ENCODE measurements around the gene LSM14A.

The LSM14A gene

GRCh38 chr19:34260771-34261173 lies 88.5 kb downstream of the LSM14A start:
- no peak overlapping the region for H3K27ac ChIP-seq (ENCODE audit: low read length)
- no peaks in the 10 kb centered on the region for H3K9me2 ChIP-seq (replicated peaks; ENCODE audit: insufficient read depth, low read length)
- no peaks in the 10 kb centered on the region for H3F3A ChIP-seq (ENCODE audit: insufficient read depth, low read length)
- H3K4me1 ChIP-seq (ENCODE audit: low read length): no peaks in the 10 kb centered on the region
- H4K20me1 ChIP-seq (ENCODE audit: insufficient read depth, low read length): no peaks in the 10 kb centered on the region
- no peaks in the 10 kb centered on the region for H3K27me3 ChIP-seq (replicated peaks; ENCODE audit: insufficient read depth, low read length)
- no peaks in the 10 kb centered on the region for H3K9me3 ChIP-seq (replicated peaks; ENCODE audit: insufficient read depth, low read length)
- H3K9ac ChIP-seq (ENCODE audit: low read length): no peak overlapping the region
- H3K4me3 ChIP-seq (ENCODE audit: low read length): no peak overlapping the region
- no peak overlapping the region for H3K4me2 ChIP-seq (ENCODE audit: low read depth, low read length)
- H3K36me3 ChIP-seq (replicated peaks; ENCODE audit: insufficient read depth, low read length): no peaks in the 10 kb centered on the region
- H2AFZ ChIP-seq (ENCODE audit: low read length): no peak overlapping the region
- TF ChIP-seq EZH2 (optimal IDR thresholded peaks at IDR 0.05; ENCODE audit: low read depth, low read length) (no peak), EZH2phosphoT487 (IDR thresholded peaks at IDR 0.05; ENCODE audit: low read length) (no peak)
- TF ChIP-seq, protein P1, sequence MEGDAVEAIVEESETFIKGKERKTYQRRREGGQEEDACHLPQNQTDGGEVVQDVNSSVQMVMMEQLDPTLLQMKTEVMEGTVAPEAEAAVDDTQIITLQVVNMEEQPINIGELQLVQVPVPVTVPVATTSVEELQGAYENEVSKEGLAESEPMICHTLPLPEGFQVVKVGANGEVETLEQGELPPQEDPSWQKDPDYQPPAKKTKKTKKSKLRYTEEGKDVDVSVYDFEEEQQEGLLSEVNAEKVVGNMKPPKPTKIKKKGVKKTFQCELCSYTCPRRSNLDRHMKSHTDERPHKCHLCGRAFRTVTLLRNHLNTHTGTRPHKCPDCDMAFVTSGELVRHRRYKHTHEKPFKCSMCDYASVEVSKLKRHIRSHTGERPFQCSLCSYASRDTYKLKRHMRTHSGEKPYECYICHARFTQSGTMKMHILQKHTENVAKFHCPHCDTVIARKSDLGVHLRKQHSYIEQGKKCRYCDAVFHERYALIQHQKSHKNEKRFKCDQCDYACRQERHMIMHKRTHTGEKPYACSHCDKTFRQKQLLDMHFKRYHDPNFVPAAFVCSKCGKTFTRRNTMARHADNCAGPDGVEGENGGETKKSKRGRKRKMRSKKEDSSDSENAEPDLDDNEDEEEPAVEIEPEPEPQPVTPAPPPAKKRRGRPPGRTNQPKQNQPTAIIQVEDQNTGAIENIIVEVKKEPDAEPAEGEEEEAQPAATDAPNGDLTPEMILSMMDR (IDR thresholded peaks at IDR 0.05; ENCODE audit: low read length): no peak
- H3K79me2 ChIP-seq (ENCODE audit: low read length): peaks cover 21% of the 10 kb centered on the region
- DNase-seq: no peak

GRCh38 chr19:34261334-34262109 lies 89.2 kb downstream of the LSM14A start:
- H3K4me1 ChIP-seq (ENCODE audit: low read length): no peaks in the 10 kb centered on the region
- TF ChIP-seq, protein P1 (IDR thresholded peaks at IDR 0.05; ENCODE audit: low read length): no peak
- TF ChIP-seq EZH2 (optimal IDR thresholded peaks at IDR 0.05; ENCODE audit: low read depth, low read length) (no peak), EZH2phosphoT487 (IDR thresholded peaks at IDR 0.05; ENCODE audit: low read length) (no peak)
- H3K4me3 ChIP-seq (ENCODE audit: low read length): no peak overlapping the region
- H3K36me3 ChIP-seq (replicated peaks; ENCODE audit: insufficient read depth, low read length): no peaks in the 10 kb centered on the region
- no peak overlapping the region for H3K4me2 ChIP-seq (ENCODE audit: low read depth, low read length)
- no peaks in the 10 kb centered on the region for H3K9me2 ChIP-seq (replicated peaks; ENCODE audit: insufficient read depth, low read length)
- no peak overlapping the region for H2AFZ ChIP-seq (ENCODE audit: low read length)
- no peak for DNase-seq
- H4K20me1 ChIP-seq (ENCODE audit: insufficient read depth, low read length): no peaks in the 10 kb centered on the region
- H3K9ac ChIP-seq (ENCODE audit: low read length): no peak overlapping the region
- H3K9me3 ChIP-seq (replicated peaks; ENCODE audit: insufficient read depth, low read length): no peaks in the 10 kb centered on the region
- no peak overlapping the region for H3K27ac ChIP-seq (ENCODE audit: low read length)
- H3F3A ChIP-seq (ENCODE audit: insufficient read depth, low read length): no peaks in the 10 kb centered on the region
- H3K27me3 ChIP-seq (replicated peaks; ENCODE audit: insufficient read depth, low read length): no peaks in the 10 kb centered on the region
- H3K79me2 ChIP-seq (ENCODE audit: low read length): peaks cover 14% of the 10 kb centered on the region; the same call in 1 of the 2 replicates

DNA sequence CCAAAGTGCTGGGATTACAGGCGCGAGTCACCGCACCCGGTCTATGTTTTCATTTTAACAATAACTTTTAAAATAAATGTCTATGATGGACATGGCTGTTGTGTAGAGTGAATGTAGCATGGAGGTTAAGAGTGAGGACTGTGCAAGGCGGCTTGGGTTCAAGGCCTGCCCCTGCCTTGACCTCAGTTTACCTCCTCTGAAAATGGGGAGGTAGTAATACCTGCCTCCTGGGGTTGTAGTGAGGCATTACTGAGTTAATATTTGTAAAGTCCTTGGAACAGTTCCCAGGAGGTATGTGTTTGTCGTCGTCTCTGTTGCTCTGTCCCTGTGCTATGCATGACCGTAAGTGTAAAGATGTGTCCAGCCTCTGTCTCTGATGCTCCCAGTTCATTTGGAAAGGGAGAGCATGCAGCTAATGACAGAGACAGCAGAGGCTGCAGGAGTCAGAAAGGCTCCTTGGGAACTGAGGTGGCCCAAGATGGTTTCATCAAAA lies 91.5 kb downstream of the LSM14A start:
- H3K79me2 ChIP-seq (ENCODE audit: low read length): peaks cover 3% of the 10 kb centered on the region; the same call in 1 of the 2 replicates
- no peaks in the 10 kb centered on the region for H3K9me2 ChIP-seq (replicated peaks; ENCODE audit: insufficient read depth, low read length)
- no peaks in the 10 kb centered on the region for H3K27me3 ChIP-seq (replicated peaks; ENCODE audit: insufficient read depth, low read length)
- H3K36me3 ChIP-seq (replicated peaks; ENCODE audit: insufficient read depth, low read length): no peaks in the 10 kb centered on the region
- H3K9me3 ChIP-seq (replicated peaks; ENCODE audit: insufficient read depth, low read length): no peaks in the 10 kb centered on the region
- H3F3A ChIP-seq (ENCODE audit: insufficient read depth, low read length): no peaks in the 10 kb centered on the region; the same call in 1 of the 2 replicates
- no peaks in the 10 kb centered on the region for H4K20me1 ChIP-seq (ENCODE audit: insufficient read depth, low read length)
- TF ChIP-seq EZH2phosphoT487 (IDR thresholded peaks at IDR 0.05; ENCODE audit: low read length) (no peak), EZH2 (optimal IDR thresholded peaks at IDR 0.05; ENCODE audit: low read depth, low read length) (no peak)
- TF ChIP-seq, protein P1 (IDR thresholded peaks at IDR 0.05; ENCODE audit: low read length): no peak
- no peak overlapping the region for H3K9ac ChIP-seq (ENCODE audit: low read length)
- H3K4me3 ChIP-seq (ENCODE audit: low read length): no peak overlapping the region
- H3K27ac ChIP-seq (ENCODE audit: low read length): no peak overlapping the region
- 0 out of 2 replicates have a peak, but pooled peaks cover under 1% of the 10 kb centered on the region for H3K4me1 ChIP-seq (ENCODE audit: low read length)
- H3K4me2 ChIP-seq (ENCODE audit: low read depth, low read length): no peak overlapping the region
- H2AFZ ChIP-seq (ENCODE audit: low read length): no peak overlapping the region
- no peak for DNase-seq

Measured in MM.1S (cell line).